NCI-H2107 treated with DMSO at 0.1 percent for 48 hours (cell line): ENCODE results near the gene UROC1.

ENCODE experiments used
- DNase-seq: peaks from one replicate; lab custom pipeline; 2025; ENCODE audit not compliant: unreplicated experiment; lab: John Stamatoyannopoulos, UW

Gene UROC1

GRCh38 chr3:126481808-126482502 lies 35.6 kb downstream of the UROC1 start:
- DNase-seq, result no peak

- DNase-seq, result no peak
Measured at GRCh38 chr3:126480861-126481260, 36.7 kb downstream of the UROC1 start.

GRCh38 chr3:126480206-126480605 lies 37.4 kb downstream of the UROC1 start:
- DNase-seq, result no peak

- DNase-seq, result no peak
Measured at GRCh38 chr3:126479642-126480041, 37.9 kb downstream of the UROC1 start.

- no peak for DNase-seq
Measured at GRCh38 chr3:126478581-126479310, 38.8 kb downstream of the UROC1 start.

GRCh38 chr3:126477061-126477380 lies 40.6 kb downstream of the UROC1 start:
- no peak for DNase-seq

GRCh38 chr3:126476166-126477060 lies 41.2 kb downstream of the UROC1 start:
- no peak for DNase-seq

GRCh38 chr3:126475413-126476114 lies 42.0 kb downstream of the UROC1 start, which contains the start of gene ZXDC:
Gene ZXDC, minus strand, starts transcription at chr3:126475891. Its CDS starts 26 bp downstream, at chr3:126475865.
- DNase-seq, result peak; percentile 60

- peak; percentile 33 for DNase-seq
Measured at GRCh38 chr3:126474498-126475412, 42.8 kb downstream of the UROC1 start.

- DNase-seq, result peak; percentile 31
Measured at GRCh38 chr3:126473292-126474168, 44.0 kb downstream of the UROC1 start.

GRCh38 chr3:126472277-126473006 lies 45.1 kb downstream of the UROC1 start:
- peak; percentile 79 for DNase-seq

- no peak for DNase-seq
Measured at GRCh38 chr3:126469479-126469878, 48.1 kb downstream of the UROC1 start.

- DNase-seq, result no peak
Measured at GRCh38 chr3:126468028-126468891, 49.3 kb downstream of the UROC1 start.

GRCh38 chr3:126467611-126467955 lies 50.0 kb downstream of the UROC1 start:
- no peak for DNase-seq

- no peak for DNase-seq
Measured at GRCh38 chr3:126466886-126467610, 50.5 kb downstream of the UROC1 start.

GRCh38 chr3:126465928-126466544 lies 51.5 kb downstream of the UROC1 start:
- no peak for DNase-seq
